T follicular helper cell (primary cell): Measurements from ENCODE around the gene TMEM231.
"Not testable (repeated sequence)": the region's sequence is repeated elsewhere in the genome, so short reads cannot be mapped to it uniquely, and the experiment has no call there.

Experiments
- DNase-seq: peaks from one replicate; pipeline ENCODE4 v3.0.0-alpha.2; 2020; ENCODE audit warnings: low read depth

The TMEM231 gene

DNA sequence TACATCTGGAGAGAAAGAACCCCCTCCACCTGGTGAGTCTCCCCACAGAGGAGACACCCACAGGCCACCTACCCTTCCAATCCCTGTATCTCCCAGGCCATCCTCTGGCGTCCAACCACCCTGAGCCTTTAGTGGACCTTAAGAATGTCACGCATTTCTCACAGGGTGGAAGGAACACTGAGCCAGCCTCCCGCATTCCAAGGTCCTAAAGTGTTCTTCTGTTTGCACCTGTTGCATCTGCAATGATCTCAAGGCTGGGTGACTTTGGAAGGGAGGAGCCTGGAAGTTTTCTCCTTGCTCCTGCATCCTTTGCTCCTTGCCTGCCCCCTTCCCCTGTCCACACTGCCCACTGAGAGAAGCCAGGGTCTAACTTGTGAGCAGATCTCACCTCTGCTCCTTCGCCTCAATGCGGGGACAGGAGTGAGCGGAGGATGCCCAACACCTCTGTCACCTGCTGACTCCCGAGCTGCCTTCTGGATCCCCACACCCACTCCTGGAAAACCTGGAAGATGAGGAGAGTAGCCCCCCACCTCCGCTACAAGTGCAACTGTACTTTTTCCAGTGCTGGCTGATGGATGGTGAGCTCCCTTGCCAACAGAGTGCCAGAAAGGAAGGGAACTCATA is 23.8 kb downstream of the TMEM231 start:
- no peak for DNase-seq

DNA sequence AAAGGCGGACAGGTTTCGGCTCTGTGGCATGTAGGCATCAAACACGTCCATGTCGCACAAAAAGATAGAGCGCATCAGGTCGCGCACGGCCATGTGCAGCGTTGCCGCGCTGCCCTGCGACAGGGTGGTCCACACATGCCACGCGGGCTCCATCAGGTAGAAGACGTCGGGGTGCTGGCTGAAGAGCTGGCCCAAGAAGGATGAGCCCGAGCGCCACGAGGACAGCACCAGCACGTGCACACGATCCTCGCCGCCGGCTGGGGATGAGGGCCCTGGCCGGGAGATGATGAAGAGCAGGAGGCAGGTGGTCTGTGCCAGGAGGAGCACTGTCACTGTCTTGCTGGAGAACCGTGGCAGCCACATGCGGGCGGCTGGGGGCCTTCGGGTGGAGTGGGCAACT is 26.1 kb downstream of the TMEM231 start:
- DNase-seq, result no peak

DNA sequence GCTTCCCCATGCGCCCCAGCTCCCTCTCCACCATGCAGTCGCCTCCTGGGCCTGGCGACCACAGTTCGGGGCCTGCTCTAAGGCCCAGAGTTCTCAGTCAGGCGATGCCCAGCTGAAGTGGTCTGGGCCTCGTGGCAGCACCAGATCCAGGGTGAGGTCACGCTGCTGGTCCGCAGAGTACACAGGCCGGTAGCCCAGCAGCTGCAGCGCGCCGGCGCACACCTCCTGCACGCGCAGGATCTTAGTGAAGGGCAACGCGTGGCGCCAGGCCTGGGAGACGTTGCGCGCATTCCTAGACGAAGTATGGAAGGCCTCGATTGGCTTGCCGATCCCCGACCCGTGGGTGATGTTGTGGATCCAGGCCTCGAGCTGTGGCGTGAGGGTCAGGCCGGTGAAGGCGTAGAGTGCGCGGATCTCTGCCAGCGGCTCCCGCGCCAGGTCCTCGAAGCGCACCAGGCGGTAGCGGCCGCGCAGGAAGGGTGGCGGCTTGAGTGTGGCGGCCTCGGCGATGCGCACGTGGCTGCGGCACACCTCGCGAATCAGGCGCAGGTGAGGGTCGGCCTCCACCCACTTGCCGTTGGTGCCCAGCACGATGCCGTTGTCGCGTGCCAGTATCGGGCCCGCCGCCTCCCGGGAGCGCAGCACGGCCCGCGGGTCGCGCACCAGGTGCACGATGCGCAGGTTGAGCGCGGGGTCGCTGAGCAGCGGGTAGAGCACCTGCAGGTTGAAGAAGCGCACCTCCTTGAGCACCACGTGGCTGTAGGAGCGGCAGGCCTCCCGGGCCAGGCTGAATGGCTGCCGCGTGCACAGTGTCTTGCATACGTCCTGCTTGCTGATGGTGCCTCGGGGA is 26.8 kb downstream of the TMEM231 start:
- no peak for DNase-seq

DNA sequence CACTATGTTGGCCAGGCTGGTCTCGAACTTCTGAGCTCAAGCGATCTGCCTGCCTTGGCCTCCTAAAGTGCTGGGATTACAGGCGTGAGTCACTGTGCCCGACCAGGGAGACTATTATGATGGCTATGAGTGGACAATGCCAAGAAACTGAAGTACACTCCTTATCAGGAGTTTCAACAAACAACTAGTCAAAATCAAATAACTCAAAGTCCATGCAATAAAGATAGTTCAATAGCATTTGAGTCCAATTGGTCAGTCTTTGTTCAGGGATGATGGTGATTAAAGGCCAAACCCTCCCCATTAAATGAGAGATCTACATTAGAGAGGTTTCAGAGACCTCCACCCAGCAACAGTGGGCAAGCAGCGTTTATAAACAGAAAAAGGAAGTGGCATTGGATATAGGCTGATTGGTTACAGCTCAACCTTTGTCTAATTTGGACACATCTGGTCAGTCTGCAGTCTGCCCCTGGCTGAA is 28.2 kb downstream of the TMEM231 start:
- DNase-seq, result no peak

DNA sequence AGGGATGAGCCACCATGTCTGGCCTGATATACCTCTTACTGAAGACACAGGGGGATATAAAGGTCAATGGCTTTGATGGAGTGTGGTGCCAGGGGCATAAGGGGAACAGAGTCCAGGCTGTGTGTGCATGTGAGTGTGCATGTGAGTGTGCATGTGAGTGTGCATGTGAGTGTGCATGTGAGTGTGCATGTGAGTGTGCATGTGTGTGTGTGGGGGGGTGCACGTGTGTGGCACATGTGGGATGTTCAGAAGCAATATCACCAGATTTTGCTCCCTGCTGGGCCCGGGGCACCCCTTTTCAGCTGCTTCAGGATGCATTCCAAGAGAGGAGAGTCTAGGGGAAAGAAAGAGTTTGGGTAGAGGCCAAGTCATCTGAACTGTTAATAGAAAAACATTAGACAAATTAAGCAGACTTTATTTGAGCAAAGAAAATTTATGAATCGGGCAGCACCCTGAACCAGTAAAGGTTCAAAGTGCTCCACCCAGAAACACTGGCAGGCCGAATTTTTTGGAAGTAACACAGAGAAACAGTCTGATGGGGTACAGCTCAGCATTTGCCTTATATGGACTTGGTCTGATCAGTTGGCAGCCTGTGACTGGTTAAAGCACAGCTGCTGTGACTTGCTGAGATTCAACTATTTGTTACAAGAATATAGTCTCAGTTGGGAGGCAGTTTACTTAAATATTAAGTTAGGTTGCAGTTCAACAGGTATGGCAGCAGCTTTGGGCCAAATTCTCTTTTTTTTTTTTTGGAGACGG is 29.8 kb downstream of the TMEM231 start:
- no peak for DNase-seq

DNA sequence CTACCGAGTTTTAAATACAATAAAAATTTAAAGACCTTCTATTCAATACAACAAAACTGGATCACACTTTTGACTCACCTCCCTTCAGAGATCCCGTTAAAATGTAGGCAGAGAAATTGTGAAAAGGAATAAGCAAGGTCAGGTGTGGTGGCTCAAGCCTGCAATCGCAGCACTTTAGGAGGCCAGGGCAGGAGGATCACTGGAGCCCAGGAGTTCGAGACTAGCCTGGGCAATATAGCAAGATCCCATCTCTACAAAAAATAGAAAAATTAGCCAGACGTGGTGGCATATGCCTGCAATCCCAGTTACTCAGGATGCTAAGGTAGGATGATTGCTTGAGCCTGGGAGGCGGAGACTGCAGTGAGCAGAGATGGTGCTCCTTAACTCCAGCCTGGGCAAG is 36.9 kb downstream of the TMEM231 start:
- no peak for DNase-seq

DNA sequence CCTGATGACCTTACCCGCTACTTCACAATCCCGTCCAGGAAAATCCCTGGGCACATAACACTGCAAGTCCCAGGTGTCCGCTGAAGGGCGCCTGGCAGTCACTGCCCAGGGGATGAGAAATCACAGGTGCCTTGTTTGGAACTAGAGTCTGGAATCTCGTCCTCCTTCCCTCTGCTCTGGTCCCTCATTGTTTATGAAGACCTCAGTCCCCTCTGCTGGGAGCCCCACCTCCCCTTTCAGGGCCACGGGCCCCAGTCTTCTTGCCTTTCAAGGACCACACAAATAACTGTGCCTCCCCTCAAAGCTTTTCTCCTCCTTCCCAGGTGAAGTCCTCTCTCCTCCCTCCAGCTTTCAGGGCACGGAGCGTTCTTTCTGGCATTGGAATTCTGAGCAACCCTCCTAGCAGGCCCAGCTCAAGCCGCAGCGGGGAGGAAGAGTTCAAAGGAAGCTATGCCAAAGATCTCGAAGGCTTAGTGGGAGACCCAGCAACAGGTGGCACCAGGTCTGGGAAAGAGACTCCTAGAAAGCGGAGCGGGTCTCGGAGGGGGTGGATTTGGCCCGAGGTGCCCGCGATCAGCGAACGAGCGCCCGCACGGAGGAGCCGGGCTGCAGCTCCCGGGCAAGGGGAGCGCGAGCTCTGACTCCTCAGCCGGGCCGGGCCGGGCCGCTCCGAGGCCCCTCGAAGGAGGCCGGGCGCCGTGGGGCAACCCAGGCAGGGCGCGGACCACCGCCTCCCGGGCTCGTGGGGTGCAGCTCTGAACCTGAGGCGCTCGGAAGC is 39.7 kb downstream of the TMEM231 start:
- not testable (repeated sequence) for DNase-seq

DNA sequence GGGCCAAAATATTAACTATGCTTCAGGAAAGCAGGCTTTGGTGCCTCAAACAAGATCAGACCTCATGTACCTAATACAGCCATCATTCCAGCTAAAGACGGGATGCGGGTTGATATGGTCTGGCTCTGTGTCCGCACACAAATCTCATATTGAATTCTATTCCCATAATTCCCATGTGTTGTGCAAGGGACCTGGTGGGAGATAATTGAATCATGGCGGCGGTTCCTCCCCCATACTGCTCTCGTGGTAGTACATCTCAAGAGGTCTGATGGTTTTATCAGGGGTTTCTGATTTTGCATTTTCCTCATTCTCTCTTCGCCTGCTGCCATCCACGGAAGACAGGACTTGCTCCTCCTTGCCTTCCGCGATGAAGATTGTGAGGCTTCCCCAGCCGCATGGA is 41.8 kb downstream of the TMEM231 start:
- no peak for DNase-seq

DNA sequence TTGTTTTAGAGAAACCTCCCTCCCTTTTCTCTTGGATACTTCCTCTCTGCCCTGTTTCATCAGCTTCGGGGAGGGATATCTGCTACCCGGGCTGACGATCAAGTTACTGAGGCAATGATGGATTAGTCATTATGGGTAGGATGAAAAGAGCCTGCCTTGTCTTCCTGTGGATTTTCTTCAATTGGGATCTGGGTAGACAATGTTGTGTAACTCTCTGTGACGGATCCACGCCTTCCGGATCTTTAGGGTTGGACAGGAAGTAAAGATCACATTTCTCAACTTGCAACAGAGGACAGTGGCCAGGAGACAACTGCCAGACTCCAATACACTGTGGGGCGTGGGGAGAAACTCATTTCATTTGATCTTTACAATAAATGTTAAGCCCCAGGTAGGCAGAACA is 49.5 kb downstream of the TMEM231 start:
- DNase-seq, result no peak

DNA sequence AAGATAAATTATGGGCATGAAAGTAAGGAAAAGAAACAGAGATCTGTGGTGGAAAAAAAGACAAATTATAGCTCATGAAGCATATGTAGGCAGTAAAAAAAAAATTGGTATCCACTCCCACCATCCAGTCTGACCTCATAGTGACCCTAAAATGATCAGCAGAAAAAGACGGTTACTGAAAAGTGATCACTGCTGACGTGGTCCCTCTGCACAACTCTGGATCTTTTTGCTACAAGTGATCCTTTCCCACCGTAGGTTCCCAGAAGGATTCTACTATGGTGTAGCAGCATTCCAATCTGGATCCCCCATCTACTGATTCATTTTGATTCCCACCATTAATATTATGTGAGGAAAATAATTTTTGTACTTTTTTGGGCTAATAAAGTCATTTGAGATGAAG is 49.9 kb downstream of the TMEM231 start:
- DNase-seq, result no peak

DNA sequence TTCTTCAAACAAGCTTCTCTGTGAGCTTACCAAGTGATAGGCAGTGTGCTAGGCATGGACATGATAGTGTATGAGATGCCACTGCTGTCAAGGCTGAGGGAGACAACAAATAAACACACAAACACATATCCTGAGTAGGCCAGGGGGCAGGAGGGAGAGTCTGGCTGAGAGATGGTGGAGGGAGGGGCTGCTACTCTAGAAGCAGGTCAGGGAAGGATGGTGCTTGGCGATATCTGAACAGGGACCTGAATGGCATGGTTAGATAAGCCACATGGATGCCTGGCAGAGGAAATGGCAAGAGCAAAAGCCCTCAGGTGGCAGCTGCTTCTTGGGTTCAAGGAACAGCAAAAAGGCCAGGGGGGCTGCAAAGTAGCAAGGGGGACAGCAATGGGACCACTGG is 52.3 kb downstream of the TMEM231 start:
- DNase-seq, result no peak

DNA sequence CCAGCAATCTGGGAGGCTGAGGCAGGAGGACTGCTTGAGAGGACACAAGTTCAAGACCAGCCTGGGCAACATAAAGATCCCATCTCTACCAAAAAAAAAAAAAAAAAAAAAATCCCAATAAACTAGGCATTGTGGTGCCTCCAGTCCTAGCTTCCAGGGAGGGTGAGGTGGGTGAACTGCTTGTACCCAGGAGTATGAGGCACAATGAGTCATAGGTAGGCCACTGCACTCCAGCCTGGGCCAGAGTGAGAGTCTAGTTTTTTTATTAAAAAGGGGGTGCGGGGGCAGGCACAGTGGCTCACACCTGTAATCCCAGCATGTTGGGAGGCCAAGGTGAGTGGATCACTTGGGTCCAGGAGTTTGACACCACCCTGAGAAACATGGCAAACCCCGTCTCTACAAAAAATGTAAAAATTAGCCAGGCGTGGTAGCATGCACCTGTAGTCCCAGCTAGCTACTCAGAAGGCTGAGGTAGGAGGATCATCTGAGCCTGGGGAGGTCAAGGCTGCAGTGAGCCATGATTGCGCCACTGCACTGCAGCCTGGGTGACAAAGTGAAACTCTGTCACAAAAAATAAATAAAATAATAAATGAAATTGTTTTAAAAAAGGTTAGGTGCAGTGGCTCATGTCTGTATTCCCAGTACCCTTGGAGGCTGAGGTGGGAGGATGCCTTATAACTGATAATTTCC is 53.0 kb downstream of the TMEM231 start:
- no peak for DNase-seq

DNA sequence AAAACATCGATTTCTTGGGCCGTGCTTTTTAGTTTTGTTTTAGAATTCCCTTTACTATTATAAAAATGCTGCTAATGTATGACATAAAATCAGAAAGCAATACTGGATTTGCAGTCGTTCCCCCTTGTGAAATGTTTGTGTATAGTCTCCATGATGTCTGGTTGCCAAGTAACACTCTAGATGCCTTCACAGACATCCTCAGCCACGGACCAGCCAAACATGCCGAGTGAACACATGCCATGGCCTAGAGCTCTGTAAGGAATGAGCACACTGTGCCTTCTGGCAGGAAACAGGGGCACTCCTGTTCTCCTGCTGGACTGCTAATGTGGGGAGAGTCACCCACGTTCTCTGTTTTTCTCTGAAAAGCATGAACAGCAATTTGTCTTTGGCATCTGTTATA is 54.2 kb downstream of the TMEM231 start:
- not testable (repeated sequence) for DNase-seq

DNA sequence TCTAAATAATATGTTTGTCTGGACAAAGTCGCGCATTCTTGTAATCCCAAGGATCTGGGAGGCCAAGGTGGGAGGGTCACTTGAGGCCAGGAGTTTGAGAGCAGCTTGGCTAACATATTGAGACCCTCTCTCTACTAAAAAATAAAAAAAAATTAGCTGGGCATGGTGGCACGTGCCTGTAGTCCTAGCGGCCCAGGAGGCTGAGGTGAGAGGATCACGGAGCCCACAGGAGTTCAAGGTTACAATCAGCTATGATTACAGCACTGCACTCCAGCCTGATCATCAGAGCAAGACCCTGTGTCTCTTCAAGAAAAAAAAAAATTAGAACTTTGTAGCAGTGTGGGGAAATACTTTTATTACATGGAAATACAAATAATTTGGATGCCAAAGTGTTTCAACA is 54.7 kb downstream of the TMEM231 start:
- DNase-seq, result no peak

DNA sequence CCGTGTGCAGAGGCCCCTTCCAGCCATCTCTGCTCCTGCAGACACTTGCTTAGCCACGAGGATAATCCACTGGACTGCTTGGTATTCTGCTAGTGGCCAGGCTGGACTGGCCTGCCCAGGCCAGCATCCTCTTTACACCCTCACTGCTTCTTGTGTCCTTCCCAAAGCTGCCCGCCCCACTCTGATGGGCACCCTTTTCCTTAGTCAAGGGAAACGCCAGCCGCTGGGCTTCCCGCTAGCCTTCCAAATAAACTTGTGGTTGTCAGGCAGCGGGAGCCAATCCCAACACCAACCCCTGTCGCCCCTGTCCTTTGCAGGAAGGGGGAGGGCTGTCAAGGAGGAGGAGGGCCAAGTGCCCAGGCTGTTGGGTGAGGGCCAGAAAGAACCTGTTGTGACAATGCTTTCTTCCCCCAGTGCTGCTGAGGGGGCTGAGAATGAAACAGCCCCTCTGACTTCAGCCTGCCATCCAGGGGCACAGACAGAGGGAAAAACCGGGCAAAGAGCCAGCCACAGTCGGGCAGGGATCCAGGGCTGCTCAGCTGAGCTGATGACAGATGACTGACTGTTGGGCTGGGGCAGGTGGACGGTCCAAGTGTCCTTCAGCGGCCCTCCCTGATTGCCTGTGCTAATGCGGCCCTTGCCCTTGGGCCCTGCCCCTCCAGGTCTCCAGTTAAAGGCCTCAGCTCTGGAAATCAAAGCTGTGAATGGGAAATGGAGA is 57.3 kb downstream of the TMEM231 start:
- DNase-seq, result not testable (repeated sequence)

DNA sequence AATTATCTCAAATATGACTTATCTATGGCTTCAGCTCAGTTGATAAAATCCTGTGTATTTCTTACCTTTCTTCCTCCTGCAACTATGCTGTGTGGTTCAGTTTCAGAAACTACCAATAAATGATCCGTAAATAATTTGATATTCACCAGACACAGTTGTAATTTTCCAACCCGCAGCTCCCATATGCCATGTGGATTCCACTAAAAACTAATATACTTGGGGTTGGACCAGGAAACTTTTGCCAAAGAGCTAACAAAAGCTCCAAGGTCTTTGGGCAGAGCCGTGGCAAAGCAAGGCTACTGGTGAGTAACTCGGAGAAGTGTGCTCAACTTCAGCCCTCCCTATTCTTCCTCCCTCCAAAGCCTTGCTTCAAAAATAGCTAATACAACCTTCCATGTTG is 58.5 kb downstream of the TMEM231 start:
- no peak for DNase-seq

DNA sequence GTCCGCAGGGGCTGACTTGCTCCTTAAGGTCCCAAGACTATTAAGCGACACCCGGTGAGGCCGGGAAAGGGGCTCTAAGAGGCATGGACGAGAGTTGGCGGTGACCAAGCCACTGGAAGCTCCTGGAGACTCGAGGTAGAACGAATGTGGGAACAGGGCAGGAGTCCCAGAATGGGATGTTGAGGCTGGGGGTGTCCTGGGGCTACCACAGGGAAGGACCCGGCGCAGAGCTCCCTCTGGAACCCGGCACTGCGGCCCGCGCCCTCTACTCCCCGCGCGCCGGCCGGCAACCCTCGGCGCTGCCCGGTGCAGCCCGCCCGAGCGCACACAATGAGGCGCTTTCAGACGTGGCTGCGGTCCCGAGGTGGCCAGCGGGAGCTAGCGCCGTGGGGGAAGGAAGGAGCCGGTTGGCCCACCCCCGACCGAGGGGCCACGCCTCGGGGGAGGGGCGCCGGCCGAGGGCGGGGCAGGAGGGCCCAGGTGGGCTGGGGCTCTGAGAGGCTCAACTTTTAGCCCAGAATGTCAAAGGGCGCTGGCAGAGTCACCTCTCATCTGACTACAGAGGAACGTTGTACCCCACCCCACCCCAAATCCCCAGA is 60.9 kb downstream of the TMEM231 start, which contains the start of gene CHST6:
TSS of gene CHST6 (minus strand) at position 366 of the 599 bp plus-strand sequence. CDS start 15,613 bp downstream, outside the sequence.
- no peak for DNase-seq

DNA sequence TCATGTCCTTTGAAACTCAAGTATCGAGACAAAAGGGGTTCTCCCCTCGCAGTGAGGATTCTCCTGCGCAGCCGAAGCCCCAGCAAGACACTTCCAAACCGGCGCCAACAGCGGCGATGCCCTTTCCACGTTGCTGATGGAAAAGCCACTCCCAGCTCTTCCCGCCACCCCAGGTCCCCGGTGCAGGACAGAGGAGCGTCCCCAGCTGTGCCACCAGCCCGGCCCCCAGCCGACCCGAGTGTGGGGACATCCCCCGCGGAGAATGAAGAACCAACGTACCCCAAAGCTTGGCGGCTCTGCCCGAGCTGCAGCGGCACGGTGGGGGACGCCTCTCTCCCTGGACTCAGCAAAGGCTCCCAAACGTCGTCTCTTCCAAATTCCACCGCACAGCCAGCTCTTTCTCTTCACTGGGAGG is 61.4 kb downstream of the TMEM231 start:
- DNase-seq, result no peak

DNA sequence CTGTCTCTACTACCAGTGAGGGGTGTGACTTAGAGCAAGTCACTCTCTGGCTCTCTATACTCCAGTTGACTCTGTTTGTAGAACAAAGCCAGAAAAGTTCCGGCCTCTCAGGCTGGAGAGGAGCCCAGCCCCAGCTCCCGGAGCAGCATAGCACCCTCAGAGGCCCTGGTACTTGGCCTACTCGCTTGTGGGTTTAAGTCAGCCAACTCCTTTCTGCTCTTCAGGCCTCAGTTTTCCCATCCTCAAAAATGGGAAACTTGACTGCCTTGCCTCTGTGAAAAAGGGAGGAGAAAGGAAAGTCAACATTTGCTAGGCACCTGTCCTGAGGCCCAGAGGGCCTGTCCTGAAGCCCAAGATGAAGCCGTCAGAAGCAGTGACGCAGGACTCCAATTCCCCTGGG is 61.9 kb downstream of the TMEM231 start:
- DNase-seq, result no peak

DNA sequence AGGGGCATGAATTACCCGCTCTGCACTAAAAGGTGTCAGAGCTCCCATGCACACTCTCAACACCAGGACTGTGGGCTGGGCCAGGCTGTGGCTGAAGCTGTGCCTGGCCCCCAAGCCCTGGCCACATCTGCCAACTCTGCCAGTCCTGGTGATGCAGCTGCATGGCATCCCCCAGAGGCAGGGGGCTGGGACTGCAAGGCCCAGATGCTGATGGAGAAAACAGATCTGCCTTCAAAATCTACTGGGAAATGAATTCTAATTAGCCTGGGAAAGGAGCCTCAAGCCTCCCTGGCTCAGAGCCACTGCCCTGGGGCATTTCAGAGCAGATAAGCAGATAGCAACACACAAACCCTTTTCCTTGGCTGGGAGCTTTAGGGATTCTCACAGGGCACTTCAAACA is 64.2 kb downstream of the TMEM231 start:
- no peak for DNase-seq
